Measurements from ENCODE around the gene ACP4. TPM values are rescaled to one million over a fixed set of nuclear protein-coding genes. Genes with fewer than 3 reads are reported as not detected.
"Not testable (repeated sequence)": the region's sequence is repeated elsewhere in the genome, so short reads cannot be mapped to it uniquely, and the experiment has no call there.

ACP4 gene
- total RNA-seq, 1 donor from 2014 or later = not detected

DNA sequence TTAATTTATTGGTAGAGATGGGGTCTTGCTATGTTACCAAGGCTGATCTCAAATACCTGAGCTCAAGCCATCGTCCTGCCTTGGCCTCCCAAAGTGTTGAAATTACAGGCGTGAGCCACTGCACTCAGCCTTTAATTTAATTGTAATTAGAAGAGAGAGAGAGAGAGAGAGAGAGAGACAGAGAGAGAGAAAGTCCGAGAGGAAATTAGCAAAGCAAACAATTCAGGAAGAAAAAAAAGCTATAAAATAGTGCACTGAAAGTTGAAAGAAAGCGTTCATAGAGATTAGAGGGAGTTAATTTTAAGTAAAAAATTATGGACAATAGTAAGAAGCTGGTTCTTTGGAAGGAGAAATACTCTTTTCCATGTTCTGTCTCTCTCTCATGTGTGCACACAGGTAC is 13.0 kb upstream of the ACP4 start:
- no peak for DNase-seq (ENCODE audit: low spot score)

DNA sequence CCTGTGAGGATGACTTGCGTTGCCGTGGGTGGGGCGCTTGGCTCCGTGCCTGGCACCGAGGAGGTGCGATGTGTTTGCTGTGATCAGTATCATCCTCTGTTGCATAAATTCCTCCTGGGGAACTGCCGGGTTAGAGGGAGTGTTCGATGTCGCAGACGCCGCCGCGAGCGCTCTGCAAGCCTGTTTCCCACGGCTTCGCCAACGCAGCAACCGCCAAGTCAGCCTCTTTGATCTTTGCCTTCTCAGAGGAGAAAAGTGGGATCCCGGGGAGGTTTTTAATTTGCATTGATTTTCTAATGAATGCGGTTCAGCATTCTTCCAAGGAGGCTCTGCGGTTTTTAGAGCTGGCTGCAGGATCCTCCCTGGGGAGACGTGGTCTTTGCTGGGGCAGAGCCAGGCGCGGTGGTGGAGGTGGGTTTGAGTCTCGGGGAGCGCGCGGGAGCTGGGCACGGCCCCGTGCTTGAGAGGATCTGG is 12.3 kb upstream of the ACP4 start:
- DNase-seq (ENCODE audit: low spot score) = no peak

DNA sequence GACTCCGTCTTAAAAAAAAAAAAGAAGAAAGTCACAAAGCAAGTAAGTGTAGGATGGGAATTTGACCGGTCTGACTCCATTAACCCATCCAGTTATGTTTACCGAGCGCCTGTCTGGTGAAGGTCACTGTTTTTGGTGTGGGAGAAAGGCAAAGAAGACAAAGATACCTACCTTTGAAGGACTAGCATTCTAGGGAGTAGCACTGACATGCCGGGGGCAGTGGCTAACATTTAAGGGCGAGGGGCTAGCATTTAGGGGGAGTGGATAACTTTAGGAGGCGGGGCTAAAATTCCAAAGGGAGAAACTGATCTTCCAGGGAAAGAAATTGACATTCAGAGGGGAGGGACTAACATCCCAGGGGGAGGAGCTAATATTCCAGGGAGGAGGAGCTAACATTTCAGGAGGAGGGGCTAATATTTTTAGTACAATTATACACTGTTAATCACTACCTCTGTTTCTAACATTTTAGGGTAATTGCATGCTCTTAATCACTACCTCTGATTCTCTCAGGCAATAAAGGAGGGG is 11.2 kb upstream of the ACP4 start:
- DNase-seq (ENCODE audit: low spot score) = no peak

DNA sequence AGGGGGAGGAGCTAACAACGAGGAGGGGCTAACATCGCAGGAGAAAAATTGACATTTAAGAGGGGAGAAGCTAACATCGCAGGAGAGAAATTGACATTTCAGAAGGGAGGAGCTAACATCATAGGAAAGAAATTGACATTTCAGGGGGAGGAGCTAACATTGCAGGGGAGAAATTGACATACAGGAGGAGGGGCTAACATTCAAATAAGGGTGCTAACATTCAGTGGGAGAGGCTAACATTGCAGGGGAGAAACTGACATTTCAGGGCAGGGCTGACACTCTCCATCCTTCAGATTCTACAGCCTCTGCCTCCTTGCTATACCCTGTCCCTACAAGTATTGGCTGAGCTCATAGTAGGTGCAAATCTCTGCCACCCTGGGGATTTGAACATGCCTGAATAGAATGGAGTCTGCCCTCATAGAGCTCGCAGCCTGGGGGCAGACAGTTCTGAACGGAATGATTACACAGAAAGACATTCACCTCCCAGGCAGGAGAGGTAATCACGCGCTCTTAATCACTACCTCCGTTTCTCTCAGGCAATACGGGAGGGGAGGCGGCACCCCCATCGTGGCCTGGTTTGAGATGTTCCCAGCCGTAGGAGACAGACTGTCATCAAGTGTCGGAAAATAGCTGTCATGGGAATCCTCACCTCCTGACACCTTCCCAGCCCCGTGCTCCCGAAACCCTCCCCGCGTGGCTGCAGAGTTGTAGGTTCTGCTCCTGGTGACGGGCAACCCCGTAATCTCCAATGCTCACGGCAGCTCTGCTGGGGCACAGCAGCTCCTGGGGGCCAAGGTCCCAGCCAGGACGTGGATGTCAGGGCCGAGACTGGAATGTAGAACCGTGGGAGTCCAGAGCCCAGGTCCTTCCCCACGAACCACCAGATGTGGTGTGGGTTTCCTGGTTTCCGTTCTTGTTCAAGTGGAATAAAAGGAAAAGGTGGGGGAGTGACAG is 10.4 kb upstream of the ACP4 start:
- DNase-seq (ENCODE audit: low spot score) = no peak

DNA sequence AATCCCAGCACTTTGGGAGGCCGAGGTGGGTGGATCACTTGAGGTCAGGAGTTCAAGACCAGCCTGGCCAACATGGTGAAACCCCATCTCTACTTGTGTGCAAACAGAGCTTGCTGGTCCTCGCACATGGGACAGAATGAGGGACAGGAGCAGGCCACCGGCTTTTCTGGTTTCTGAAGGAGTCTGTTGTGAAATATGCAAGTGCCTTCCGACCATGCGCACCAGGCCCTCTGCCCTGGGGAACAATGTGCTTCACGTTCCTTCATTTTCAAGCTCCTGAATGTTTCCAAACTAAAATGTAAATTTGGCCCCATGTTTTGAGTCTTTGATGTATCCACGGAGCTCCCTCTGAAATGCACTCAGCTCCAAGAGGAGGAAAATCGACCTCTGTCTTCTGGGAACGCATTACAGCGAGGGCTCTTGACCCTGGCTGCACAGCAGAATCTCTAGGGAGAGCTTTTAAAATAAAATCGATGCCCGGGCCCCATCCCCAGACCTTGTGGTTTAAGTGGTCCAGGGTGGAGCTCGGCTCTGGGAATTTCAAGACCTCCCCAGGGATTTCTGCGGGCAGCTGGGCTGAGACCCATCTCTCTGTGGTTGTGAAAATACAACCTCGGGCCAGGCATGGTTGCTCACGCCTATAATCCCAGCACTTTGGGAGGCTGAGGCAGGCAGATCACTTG is 9.3 kb upstream of the ACP4 start:
- no peak for DNase-seq (ENCODE audit: low spot score)

DNA sequence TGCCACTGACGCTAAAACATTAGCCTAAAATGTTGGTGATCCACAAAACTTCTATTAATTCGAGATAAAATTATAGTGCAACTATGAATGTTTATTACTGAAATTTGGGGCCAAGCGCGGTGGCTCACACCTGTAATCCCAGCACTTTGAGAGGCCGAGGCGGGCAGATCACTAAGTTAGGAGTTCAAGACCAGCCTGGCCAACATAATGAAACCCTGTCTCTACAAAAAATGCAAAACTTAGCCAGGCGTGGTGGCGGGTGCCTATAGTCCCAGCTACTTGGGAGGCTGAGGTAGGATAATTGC is 6.4 kb upstream of the ACP4 start:
- DNase-seq (ENCODE audit: low spot score) = not testable (repeated sequence)

DNA sequence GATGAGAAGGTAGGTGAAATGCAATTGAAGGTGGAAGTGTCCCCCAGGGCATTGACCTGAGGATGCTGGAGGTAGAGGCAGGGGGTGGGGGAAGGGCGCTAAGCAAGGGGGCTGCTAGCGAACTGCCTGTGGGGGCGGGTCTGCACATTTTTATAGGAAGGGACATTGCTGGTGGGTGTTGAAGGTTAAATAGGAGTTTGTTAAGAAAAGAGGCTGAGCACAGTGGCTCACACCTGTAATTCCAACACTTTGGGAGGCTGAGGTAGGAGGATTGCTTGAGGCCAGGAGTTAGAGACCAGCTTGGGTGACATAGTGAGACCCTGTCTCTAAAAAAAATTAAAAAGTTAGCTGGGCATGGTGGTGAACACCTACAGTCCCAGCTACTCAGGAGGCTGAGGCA is 5.5 kb upstream of the ACP4 start:
- no peak for DNase-seq (ENCODE audit: low spot score)

DNA sequence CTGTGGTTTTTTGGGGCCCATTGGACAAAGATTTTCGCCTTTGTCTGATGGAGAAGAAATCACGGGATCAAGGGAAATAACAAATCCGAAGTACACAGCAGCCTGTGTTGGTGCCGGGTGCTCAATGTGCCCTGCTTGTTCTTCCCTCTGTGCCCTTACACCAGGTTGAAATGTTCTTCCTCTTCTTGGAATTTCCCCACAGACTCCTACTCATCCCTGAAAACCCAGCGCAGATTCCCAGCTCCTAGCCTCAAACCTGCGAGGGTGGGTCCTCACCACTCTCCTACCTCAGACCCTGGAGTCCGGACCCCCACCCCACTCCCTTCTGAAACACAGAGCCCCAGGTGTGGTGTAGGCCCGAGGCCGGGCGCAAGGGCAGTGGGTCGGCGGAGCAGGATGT is 4.9 kb upstream of the ACP4 start:
- no peak for DNase-seq (ENCODE audit: low spot score)

DNA sequence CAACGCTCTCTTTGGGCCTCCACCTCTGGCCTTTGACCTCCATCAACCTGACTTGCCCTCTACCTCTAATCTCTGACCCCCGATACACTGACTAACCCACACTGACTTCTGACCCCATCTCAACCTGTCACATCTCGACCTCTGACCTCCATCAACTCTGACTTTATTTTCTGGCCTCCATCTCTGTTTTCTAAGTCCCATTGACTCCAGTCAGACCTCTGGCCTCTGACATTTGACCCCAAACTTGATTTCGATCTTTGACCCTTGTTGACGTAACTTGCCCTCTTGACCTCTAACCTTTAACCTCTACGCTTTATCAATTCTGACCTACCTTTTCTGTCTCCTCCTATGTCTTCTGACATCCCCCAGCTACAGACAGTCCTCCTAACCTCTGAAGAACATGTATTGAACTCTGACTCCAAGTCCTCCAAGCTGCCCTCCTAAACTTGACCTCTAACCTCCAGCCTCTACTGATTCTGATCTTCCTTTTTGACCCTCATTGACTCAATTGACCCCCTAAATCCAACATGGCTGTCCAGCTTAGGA is 780 bp downstream of the ACP4 start:
- DNase-seq (ENCODE audit: low spot score) = no peak

DNA sequence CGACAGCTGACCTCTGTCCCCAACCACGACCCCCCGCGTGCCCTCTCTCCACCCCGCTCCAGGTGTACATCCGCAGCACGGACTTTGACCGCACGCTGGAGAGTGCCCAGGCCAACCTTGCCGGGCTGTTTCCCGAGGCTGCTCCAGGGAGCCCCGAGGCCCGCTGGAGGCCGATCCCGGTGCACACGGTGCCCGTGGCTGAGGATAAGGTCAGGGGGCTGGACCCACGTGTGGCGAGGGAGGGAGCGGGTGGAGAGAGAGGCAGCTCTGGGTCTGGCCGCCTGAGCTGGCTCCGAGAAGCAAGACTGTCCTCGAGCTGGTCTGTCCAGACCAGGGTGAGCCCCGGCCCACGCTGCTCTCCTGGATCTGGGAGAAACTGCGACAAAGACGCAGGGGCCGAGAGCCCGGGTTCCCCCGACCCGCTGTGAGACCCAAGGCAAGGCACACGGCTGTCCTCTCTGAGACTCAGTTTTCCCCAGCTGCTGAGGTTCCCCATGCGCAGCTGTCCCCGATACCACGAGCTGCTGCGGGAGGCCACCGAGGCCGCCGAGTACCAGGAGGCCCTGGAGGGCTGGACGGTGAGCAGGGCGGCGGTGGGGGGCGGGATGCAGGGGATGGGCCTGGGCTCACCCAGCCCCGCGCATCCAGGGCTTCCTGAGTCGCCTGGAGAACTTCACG is 1.5 kb downstream of the ACP4 start:
- DNase-seq (ENCODE audit: low spot score) = no peak

DNA sequence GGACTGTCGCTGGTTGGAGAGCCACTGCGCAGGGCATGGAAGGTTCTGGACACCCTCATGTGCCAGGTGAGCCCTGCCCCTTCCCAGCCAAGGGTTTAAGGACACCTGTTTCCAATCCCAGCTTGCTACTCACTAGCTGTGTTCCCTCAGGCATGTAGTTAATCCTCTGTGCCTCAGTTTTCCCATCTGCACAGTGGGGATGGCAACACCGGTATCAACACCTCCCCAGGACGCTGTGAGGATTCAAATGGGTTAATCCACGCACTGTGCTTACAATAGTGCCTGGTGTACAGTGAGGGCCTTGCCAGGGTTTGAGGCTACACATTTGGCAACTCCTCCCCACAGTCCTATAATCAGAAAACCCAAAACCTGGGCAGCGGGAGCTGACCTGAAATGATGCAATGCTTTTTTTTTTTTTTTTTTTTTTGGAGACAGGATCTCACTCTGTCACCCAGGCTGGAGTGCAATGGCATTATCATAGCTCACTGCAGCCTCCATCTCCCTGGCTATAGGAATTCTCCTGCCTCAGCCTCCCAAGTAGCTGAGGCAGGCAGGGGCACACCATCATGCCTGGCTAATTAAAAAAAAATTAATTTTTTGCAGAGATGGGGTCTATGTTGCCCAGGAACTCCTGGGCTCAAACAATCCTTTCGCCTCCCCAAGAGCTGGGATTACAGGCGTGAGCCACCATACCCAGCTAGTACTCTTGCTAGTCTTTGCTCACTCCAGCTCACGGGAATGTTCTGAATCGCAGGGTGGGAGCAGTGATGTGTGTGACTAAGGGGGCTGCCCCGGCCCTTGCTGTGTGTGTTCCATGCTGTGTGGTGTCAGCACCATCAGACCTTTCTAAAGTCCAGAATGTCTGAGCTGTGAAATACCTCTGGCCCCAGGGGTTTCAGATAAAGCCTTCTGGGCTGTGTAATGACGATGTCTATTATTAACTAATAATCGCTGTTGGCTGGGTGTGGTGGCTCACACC is 2.3 kb downstream of the ACP4 start:
- no peak for DNase-seq (ENCODE audit: low spot score)

DNA sequence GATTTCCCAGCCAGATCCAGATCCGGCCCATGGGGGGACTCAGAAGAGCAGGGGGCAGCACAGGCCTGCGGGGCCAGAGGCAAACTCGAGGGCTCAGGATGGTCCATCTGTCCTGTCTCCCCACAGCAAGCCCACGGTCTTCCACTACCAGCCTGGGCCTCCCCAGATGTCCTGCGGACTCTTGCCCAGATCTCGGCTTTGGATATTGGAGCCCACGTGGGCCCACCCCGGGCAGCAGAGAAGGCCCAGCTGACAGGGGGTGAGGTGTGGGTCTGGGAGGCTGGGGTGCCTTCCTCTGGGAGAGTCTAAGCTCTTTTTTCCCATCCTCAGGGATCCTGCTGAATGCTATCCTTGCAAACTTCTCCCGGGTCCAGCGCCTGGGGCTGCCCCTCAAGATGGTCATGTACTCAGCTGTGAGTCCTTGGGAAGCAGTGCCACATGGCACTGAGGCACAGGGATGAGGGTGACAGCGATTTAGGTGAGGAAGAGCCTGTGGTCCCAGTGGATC is 3.4 kb downstream of the ACP4 start:
- no peak for DNase-seq (ENCODE audit: low spot score)

DNA sequence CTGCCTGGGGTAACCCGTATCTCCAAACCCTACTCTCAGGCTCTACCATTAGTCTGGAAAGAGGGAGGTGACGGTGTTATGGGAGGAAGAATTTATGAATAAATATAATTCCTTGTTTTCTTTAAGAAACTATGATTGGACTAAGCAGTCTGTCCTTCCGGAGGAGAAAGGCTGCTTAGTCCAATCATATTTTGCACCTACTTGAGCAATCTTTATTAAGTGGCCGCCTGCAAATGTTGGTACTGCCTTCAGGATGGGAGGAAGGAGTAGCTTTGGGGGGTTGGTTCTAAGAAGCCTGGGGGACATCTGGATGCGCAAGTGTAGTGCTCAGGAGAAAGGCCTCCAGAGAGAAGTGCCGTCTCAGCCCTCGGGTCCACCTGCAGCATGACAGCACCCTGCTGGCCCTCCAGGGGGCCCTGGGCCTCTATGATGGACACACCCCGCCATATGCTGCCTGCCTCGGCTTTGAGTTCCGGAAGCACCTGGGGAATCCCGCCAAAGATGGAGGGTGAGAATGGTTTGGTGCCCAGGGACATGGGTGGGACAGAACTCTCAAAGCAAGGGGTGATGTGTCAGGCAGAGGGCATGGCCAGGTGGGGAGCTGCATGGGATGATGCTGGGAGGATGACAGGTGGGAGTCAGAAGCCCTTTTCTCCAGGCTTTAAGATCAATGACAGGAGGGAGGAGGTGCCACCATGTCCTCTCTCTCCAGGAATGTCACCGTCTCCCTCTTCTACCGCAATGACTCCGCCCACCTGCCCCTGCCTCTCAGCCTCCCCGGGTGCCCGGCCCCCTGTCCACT is 4.1 kb downstream of the ACP4 start:
- no peak for DNase-seq (ENCODE audit: low spot score)

DNA sequence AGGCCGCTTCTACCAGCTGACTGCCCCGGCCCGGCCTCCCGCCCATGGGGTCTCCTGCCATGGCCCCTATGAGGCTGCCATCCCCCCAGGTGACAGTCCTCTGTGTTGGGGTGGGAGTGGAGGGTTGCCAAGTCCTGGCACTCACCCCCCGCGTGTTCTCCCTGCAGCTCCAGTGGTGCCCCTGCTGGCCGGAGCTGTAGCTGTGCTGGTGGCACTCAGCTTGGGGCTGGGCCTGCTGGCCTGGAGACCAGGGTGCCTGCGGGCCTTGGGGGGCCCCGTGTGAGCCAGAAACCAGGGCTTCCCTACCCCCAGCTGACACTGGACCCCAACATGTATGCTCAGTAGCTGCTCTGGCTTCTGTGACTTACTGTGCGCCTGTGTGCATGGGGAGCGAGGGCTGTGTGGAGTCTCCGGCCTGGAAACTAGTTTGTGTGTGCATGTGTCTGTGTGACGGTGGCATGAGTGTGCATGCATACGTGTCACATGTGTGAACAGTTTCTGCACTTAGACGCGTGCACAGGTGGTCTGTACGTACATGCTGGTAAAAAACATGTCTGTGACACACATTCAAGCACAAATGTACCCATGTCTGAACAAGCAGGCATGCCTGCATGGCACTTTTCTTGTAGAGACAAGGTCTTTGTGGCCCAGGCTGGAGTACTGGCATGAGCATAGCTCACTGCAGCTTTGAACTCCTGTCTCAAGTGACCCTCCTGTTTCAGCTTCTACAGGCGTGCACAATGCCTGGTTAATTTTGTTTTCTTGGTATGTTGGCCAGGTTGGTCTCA is 4.9 kb downstream of the ACP4 start:
- no peak for DNase-seq (ENCODE audit: low spot score)

DNA sequence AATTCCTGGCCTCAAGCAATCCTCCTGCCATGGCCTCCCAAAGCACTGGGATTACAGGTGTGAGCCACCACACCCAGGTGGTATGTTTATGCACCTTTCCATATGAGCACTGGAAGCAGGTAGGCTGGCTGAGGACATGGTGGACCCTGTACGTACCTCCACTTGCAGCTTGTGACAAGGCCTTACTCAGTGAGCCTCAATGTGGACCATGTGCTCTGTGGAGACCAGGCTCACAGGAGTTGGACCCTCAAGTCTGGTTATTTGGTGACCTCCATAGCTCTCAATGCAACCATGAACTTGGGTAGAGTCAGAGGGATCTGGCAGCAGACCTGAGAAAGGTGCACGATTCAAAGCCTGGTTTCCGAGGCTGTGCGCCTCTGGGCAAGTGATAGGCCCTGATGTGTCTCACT is 5.5 kb downstream of the ACP4 start:
- no peak for DNase-seq (ENCODE audit: low spot score)

DNA sequence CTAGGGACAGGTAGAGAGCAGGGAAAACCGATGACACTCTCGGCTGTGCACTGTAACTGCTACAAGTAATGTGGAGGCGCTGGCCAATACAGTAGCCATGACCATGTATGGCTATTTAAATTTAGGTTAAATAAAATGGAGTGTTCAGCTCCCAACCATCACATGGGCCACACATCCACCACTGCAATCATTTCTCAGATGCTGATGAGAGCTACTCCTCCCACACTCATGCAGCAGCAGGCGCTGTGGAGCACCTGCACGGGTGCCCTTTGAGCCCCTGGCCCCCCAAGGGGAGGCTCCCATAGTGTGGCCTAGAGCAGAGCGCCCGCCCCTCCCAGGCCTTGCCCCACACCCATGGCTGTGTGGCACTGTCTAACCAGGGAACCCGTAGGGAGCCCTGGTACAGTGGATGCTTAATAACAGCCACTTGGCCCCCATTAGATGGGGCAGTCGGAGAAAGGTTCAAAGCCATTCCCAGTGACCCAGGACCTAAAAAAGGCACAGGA is 6.0 kb downstream of the ACP4 start:
- no peak for DNase-seq (ENCODE audit: low spot score)

DNA sequence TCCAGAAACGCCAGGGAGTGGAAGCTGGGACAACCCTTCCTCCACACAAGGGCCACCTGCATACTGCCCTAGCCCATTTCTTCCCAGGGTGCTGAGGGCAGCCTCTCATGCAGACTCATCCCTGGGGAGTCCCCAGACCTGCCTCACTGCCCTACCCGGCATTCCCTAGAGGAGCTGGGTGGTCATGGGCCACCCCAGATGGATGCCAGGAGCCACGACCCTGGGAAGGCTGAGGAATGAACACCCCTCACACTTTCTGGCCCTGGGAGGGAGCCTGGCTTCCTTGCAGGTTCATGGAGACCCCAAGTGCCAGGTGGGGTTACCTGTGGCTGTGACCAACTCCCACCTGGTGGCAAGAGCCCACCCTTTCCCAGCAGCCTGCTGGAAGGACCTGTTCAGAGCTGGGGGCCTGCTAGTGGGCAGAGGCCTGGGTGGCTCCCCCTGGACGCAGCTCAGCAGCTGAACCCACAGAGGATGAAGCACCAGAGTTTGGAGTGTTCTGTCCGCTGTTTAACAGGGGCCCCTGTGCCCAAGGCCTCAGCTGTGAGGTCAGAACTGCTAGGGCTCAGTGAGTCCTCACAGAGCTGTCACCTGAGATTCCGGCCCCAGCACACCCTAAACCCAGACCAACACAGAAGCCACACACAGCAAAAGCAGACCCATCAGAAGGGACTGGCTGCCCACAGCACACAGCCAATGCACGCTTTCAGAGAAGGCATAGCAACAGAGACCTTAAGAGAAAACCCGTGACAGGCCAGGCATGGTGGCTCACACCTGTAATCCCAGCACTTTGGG is 6.6 kb downstream of the ACP4 start:
- no peak for DNase-seq (ENCODE audit: low spot score)

DNA sequence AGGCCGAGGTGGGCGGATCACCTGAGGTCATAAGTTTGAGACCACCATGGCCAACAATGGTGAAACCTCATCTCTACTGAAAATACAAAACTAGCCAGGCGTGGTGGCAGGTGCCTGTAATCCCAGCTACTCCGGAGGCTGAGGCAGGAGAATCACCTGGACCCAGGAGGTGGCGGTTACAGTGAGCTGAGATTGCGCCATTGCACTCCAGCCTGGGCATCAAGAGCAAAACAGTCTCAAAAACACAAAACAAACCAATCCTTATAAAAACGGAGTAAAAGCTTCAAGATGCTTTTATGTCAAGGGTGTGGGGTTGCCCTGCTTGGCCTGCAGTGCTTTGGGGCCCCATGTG is 7.2 kb downstream of the ACP4 start:
- DNase-seq (ENCODE audit: low spot score) = no peak

Measured in mucosa of gallbladder (tissue), 1 donor.